HL-60/S4 treated with retinoic acid at 250 ng/mL for 4 days and 3 days (cell line): ENCODE data around the gene PRDM16.

Source experiments
- in situ Hi-C: fragments of 300-500 bp; cut with MboI; formaldehyde crosslinking; loops from 2 replicates; pipeline ENCODE4 v1.7.0; 2022; ENCODE audit warnings: low sequenced_read_pairs

Gene PRDM16

DNA sequence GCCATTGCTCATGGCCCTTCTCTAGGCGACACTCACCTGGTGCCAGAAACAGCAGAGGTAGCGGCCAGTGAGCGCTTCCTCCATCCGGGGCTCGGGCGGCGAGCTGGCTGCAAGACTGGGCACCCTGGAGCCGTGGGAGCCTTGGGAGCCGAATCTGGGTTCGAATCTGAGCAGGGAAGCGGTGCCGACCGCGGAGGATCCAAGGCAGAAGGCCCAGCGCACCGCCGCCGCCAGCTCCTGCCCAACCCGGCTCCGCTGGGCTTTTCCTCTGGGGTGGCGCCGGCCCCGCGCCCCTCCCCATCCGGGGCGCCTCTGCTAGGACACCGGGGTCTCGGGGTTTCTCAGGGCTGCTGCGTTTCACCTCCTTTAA, 1.7 kb upstream of the PRDM16 start:
- in situ Hi-C loops: no loop called here

DNA sequence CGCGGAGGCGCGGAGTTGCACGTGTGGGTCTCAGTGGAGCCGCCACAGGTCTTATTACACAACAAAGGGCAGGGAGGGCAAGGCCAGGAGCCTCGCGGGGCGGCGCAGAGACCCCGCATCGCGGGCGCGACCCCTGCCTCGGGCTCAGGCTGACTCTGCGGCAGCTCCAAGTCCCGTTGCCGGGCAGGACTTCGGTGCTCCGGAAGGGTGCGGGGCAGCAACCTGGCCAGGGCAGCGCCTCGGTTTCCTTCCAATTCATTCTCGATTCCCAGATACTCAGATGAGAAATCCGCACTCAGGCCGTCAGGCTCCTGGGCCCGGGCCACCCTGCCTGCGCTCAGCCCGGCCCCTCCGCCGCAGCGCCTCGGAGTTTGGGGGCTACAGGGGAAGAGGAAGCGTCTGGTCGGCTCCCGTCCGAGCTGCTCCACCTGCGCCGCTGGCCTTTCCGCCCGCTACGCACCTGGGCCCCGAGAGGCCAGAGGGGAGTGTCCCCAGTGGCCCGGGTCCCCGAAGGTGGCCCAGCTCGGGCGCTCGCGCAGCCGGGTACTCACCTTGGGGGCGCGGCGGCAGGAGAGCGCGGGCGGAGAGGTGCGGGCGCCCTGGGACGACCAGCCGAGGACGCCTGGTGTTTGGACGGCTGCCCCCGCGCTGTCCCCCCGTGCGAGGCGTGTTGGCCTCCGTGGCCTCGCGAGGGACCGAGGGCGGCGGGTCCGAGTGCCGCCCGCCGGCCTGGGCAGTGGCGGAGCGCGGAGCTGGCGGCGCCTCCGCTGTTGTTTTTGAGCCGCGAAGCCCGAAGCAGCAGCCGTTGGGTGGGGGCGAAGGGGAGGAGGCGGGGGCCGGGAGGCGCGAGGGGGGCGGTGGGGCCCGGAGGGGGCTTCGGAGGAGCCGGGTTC, 1.1 kb upstream of the PRDM16 start:
- in situ Hi-C loops: no loop called here

DNA sequence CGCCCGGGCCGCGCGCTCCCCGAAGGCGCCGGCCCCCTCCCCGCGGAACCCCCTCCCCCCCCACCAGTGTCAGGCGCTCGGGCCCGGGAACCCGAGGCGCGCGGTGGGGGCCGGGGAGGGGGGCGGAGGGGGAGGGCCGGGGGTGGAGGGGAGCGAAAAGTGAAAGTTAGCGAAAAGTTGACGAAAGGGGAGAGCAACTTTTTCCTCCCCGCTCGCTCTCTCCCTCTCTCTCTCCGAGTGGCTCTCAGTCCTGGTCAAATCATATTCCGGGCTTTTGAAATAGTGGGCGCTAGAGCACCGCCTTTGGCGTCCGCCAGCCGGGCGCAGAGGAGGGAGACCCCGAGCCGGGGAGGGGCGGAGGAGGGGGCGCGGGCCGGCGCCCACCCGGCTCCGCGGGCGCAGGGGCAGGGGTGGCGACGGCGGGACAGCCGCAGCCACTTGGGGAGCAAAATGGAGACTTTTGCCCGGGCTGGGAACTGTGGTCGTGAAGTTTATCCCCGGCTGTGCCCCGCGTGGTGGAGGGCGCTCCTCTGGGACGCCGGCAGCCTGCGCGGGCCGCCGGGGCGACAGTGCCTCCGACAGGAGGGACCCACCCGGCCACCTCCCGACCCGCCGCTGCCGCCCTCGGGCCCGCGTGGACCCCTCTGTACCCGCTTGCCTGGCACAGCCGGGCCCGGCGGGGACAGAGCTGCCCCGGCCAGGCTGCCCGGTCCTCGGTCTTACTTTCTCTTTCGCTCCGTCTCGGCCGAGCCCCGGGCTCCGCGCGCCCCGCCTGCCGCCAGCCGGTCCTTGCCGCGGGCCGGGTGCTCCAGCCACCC, 697 bp downstream of the PRDM16 start:
- in situ Hi-C loops: no loop called here

DNA sequence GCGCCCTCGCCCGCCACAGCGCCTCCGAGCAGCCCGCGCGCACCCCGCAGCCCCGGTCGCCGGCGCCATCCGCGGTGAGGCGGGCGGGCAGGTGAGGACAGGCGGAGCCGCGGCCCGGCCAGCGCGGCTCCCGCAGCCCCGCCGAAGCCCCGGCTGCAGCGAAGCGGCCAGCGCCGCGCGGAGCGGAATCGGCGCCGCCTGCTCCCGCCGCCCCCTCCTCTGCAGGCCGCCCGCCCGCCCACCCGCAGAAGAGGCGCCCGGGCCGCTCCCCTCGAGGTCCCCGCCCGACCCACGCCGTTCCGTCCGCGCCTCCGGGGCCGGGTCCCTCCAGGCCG, 1.3 kb downstream of the PRDM16 start:
- in situ Hi-C loops: no loop called here

GRCh38 chr1:3070644-3071564, 1.9 kb downstream of the PRDM16 start:
- in situ Hi-C loops: no loop called here

GRCh38 chr1:3071565-3072390, 2.8 kb downstream of the PRDM16 start:
- in situ Hi-C loops: no loop called here

DNA sequence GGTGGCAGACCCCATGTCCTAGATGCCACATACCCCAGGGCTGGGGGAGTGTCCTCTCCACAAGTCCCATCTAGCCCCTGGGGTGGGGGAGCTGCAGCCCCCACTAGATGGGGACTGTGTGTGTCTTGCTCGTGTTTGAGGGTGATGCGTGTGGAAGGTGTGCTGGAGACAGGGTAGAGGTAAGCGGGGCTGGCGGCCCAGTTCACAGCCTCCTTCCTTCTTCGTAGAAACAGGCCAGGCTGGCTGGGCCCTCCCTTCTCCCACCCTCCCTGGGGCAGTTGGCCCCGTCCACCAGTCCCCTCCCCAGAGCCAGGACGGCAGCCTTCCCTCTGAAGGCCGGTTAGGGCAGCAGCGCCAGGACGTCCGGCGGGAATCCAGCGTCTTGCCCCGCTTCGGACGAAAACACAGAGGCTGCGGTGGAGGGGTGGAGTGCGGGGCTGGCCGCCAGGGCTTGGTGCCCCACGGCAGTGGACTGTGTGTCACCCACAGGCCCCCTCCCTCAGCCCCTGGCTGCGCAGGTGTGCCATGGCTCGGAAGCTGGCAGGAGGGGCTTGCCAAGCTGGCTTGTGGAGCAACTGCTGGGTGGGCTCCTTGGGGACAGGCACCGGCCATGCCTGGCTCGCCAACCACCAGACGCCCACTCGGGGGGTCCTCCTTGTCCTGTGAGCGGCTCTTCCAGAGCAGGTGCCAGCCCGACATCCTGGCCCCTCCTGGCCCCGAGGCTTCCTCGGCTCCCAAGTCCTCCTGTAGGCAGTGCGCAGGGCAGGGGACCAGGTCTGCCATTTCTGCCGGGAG, 3.6 kb downstream of the PRDM16 start:
- in situ Hi-C loops: no loop called here

DNA sequence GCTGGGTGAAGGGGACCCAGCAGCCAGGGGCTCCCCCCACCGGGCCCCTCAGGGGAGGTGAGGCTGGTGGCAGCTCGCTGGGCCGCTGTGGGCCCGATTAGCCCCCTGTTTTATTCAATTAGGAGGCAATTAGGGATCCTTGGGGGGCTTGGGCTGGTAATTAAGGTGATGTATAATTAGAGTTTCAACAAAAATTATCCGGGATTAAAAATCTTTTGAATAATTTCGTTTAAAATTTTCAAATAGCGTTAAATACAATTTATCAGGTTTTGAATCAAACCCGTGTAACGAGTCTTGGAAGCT, 4.1 kb downstream of the PRDM16 start:
- in situ Hi-C loops: no loop called here

DNA sequence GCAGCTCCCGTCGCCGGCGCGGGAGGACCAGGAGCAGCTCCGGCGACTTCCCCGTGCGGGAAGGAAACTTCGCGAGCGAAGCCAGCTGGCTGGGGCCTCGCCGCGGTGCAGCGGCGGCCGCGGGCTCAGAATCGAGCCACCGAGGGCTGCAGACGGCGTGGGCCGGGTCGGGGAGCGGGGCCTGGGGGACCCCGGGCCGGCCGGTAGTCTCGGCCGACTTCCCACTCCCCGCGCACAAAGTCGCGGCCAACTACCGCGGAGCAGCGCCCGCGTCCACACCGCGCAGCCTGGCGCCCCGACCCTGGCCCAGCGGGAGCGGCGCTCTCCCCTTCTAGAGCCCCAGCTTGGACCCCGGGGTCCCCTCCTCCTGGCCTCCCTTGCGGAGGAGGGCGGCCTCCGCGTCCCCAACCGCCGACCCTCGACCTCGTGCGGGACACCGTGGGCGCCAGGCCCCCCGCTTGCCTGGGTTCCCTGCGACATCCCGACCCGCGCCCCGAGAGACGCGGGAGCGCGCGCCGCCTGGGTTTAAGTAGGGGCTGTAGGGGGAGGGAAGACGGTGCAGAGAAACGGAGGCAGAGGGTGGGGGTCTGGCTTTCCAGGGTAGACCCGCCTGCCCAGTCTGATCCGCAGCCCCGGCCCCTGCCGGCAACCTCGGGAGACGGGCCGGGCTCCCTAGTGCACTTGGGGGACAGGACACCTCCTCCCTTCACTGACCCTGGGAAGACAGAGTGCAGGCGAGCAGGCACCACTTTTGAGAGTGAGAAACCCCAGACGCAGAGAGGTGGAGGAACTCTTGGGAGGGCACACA, 4.7 kb downstream of the PRDM16 start:
- in situ Hi-C loops: no loop called here

DNA sequence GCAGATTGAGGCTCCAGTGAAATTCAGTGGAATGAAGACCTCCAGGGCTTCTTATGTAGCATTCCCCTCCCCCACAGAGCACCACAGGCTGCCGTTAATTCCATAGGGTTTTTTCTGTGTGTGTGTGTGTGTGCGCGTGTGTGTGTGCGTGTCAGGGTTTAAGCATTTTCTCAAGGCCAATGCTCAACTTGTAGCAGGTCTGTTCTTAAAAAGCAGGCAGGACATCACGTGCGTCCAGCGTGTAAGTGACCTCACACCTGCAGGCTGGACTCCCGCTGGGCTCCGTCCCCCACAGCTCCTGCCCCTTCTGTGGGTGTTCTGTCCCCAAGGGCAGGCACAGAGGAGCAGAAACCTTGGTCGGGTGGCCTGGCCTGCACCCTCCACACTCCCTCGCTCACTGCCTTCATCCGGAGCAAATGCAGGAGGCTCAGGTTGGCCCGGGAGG, 5.3 kb downstream of the PRDM16 start:
- in situ Hi-C loops: no loop called here

- in situ Hi-C loops: no loop called here
These were observed 5.8 kb downstream of the PRDM16 start for GRCh38 chr1:3074800-3075199.

DNA sequence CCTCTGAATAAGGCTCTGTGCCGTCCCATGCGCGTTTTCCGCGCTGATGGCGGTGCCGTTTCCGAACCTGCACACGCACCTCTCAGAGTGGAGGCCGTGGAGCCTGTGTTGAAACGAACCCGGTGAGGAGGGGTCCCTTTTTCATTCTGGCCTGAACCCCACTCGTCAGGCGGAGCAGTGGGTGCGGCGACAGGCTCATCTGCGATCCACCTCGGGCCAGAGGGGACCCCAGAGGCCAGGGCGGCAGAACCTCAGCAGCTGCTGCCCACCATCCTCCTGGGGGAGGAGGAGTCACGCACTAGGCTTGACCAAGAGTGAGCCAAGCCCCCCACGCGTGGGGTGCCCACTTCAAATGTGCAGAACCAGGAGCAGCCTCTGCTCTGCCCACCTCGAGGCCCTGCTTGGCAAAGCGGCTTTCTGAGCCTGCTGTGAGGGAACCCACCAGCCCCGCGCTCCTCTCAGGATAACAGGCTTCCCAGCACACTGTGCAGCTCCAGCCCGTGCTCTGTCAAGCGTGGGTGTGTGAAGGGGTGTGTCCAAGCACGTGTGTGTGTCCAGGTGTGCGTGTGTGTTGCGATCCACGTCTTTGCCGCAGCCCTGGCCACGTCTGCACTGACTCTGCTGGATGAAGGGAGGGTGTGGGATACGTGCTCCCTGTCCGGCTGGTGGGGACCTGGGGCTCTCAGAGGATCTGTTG, 6.8 kb downstream of the PRDM16 start:
- in situ Hi-C loops: no loop called here

DNA sequence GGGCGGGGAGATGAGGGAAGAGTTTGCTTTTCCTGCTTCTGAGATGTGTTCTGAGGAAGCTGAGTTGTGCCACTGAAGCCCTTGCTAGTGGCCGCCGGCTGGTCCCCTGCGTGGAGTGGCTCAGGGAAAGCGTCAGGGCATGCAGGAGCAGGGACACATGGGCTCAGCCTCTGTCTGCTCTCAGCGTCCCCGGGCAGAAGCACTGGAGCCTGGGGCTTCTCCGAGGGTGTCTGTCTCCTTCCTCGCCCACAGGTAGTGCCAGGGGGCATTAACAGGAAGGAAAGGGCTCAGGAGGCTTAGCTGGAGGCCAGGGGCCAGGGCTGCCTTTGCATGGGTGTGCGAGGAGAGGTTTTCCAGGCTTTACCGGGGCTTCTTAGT, 7.3 kb downstream of the PRDM16 start:
- in situ Hi-C loops: no loop called here

GRCh38 chr1:3077081-3077480, 8.1 kb downstream of the PRDM16 start:
- in situ Hi-C loops: no loop called here

- in situ Hi-C loops: no loop called here
These were observed 8.6 kb downstream of the PRDM16 start for GRCh38 chr1:3077561-3077960.

DNA sequence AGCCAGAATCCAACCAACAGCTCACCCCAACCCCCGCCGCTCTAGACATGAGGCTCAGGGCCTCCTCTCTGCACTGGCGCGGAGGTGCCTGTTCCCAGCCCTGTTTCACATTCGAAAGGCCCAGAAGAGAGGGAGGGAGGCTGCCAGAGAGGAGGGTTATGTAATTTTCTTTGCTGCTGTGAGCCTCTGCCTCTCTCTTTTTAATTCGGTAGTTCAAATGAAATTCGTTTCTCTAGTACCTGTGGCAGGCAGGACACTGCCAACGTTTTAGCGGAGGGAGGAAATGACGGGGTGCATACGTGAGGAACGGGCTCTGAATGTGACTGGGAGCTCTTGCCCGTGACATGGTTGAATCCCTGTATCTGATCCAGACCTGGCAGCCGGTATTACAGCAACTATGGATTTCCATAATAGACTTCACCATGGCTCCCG, 9.4 kb downstream of the PRDM16 start:
- in situ Hi-C loops: no loop called here

GRCh38 chr1:3078871-3079270, 9.9 kb downstream of the PRDM16 start:
- in situ Hi-C loops: no loop called here

DNA sequence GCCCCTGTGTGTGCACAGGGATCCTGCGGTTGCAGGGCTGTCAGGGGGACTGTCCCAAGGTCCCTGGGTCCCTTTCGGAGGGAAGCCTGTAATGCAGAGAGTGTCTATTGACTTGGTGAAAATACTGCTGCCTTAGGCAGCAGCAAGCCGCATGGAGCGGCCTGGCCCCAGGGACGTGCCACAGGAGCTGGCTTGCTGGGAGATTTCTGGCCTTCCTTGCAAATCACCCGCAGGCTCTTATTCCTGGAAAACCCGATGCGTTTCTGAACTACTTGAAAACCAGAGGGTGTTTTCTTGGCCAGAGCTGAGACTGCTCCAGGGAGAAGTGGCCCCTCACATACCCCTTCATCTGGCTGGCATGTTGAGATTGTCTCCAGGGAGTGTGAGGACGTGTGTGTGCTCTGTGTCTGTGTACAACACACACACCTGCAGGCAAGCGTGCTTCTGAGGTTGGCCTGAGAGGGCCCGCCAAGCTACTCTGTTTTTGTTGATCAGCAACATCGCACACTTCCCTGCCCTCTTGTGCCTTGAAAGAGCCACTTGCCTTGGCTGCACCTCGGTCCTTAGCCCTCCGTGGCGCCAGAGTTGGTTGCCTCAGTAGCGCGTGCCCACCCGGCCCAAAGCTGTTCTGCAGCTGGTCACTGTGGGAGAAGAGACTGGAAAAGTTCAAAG, 10.5 kb downstream of the PRDM16 start:
- in situ Hi-C loops: no loop called here
